NCI-H1417 (cell line): ENCODE measurements around the gene FOXD3.

Experiments
- DNase-seq, 3 experiments: peaks; one replicate each; lab custom pipeline; 2025; lab: John Stamatoyannopoulos, UW

FOXD3 gene

DNA sequence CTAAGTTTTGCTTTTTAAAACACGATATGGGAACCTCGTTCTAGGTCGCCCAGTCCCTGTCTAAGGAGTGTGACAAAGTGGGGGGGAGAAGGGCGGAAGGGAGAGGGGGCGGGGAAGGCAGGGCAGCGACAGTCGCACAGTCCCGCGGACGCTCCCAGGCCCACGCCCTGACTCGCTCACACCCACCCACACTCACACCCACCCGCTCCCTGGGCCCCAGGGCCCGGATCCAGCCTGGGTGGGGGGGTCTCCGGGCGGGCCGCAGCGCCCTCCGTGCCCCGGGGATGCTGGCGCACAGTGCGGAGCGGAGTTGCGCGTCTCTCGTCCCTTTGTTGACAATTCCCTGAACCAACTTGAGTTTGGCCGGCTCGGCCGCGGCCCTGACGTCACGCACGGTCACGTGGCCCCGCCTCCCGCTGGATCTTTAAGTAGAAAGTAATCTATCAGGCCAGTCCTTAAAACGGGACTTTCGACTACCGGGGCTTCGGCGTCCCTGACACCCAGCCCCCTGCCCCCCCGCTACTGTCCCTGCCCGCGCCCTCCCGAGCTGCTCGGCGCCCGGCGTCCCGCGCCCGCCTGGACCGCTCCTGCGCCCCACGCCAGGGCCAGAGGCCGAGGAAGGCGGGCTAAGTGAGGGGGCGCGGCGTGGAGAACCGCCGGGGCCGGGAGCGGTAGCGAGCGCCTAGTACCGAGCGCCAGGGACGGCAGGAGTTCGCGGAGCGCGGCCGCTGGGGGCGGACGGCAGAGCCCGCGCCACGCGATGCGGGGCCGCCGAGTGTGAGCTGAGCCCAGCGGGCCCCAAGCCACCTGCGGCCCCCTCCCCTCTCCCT is at the start of gene FOXD3:
Gene FOXD3 (plus strand): TSS at position 454 of the 830 bp plus-strand sequence. CDS start 492 bp downstream, outside the sequence.
- peak; percentile 70 to 79 (median 78) for DNase-seq

DNA sequence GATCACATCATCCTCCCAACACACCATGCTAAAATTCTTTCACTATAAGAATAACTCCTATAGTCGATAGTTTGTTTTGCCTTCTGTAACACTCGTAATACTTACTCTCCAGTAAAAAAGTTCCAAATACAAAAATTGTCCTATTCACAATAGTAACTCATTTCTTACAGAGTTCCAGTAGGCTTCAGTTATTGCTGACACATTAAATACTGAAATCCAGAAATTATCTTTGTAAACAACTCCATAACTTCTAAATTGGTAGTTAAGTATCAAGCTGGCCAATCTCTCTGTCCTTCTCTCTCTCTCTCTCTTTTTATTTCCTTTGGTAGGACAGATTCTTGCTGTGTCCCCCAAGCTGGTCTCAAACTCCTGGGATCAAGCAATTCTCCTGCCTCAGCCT is 49.6 kb upstream of the FOXD3 start:
- DNase-seq, result no peak

GRCh38 chr1:63274371-63274770 is 48.0 kb upstream of the FOXD3 start:
- peak in 1 of 3 experiments; percentile 30 for DNase-seq

DNA sequence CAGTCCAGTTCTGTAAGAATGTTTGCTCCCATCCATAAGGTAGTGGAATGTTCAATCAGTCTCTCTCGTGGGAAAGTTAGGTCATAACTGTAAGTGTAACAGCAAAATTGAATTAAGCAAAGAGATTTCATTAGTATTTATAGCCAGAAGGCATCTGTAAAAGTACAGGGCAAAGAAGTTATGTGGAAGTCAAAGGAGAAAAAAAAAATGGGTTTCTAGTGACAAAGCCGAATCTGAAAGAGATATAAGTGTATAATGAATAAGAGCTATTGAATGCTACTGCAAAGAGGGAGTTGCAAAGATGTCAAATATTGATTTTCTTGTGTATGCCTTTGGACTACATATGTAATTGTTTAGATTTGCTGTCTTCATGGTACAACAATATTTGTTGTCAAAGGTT is 47.4 kb upstream of the FOXD3 start:
- no peak for DNase-seq

DNA sequence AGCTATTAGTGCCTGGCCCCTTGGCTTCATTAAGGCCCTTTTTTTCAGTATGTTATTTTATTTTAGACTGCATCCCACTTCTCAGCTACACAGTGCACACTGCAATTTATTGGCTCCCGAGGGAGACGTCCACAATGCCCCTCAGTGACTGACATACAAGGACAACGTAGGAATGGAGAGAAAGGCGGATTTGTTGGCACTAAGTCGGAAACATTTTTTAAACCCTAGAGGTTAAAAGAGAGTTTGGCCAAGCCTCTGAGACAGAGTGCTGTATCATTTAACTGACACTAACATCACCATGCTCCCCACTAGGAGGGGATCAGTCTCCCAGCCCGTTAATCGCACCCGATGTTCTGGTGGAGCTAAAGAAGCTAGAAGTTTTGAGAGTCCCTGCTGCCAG is 45.7 kb upstream of the FOXD3 start:
- peak; percentile 23 to 78 (median 50) for DNase-seq

DNA sequence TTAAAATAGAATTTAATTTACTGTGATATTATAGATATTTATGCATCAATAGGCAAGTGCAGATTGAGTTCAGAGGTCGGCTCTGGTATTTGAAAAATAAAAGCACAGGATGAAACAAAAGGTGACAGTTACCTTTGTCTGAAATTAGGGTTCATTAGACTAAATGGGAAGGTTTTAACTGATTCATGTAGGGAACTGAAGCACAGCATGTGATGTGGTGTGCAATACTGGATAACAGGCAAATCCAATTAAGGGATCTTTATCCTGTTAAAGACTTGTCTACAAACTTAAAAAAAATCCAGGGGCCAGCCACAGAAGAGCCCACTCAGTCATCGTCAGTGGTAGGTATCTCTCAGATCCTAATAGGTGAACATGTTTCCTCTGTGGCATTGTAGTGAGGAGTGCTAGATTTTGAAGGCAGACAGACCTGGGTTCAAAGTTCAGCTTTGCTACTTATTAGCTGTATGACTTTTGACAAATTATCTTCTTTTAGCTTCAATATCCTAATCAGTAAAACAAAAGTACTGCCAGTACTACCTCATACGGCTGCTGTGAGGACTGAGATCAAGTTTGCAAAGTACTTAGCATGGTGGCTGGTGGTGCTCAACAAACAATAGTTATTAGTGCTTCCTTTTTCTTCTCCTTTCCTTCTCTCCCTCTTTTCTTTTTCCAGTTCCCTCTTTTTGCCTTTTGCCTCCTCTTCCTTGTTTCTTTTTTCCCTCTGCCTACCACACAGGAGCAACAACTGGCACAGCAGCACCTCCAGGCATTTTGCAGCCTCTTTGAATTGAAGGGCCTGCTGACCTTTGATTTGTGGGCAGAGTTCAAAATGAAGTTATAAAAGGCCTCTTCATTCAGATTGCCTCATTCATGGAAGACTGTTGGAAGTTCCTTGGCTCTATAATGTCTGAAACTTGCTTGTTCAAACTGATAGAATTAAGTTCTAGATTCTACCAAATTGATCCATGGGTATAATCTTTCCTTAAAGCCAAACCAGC is 44.9 kb upstream of the FOXD3 start:
- DNase-seq, result no peak

DNA sequence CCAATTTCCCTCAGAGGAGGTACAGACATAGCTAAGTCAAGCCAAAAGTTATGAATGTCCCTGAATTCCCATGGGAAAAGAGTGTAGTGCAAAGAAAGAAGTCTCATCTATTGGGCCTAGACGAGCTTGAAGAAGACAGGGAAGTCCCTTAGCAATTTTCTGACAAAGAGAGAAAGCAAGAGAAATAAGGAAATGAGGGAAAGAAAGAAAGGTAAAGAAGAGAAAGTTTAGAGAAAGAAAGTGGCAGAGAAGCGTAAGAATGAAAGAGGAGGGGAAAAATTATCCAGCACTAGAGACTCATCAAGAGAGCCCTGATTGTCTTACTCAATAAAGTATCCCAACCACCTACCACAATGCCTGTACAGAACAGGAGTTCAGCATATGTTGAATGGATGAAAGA is 40.6 kb upstream of the FOXD3 start:
- no peak for DNase-seq

- DNase-seq, result no peak
These were observed 33.2 kb upstream of the FOXD3 start for GRCh38 chr1:63289135-63289534.

- DNase-seq, result no peak
These were observed 27.4 kb upstream of the FOXD3 start for GRCh38 chr1:63294803-63295594.

- DNase-seq, result no peak
These were observed 18.0 kb upstream of the FOXD3 start for GRCh38 chr1:63304410-63304809.

DNA sequence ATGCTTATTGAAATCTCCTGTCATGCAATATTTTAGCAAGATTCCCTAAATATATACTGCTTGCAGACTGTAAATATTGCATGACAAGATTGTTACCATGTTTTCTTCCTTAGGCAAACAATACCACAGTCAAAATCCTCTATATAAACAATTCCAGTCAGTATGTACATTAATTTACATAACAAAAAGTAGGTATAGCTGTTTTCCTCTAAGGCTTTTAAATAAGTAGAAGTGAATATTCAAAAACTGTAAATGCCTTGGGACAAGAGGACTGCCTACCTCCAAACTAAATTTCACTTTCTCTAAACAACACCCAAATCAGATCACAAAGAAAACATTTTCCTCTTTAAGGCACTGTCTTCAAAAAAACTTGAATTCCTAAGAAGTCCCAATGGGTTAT is 17.3 kb upstream of the FOXD3 start:
- no peak for DNase-seq

GRCh38 chr1:63307196-63307794 is 15.1 kb upstream of the FOXD3 start:
- DNase-seq, result no peak

DNA sequence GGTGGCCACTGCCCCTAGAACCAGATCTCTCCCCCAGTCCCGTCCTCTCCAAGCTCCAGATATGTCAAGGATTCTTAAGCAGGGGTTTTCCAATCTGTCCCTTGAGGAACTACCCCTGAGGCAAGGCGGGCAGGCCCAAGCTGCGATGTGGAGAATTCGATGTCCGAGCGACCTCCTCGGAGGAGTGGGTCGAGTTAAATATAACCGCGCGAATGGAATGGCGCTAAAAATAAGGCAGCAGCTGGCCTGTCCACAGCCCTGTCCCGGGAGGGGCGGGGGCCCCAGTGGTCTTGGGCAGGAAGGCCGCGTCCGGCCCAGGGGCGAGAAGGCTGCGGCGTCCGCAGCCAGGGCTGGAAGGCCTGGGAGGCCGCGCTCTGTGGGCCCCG is 5.8 kb upstream of the FOXD3 start:
- no peak for DNase-seq

DNA sequence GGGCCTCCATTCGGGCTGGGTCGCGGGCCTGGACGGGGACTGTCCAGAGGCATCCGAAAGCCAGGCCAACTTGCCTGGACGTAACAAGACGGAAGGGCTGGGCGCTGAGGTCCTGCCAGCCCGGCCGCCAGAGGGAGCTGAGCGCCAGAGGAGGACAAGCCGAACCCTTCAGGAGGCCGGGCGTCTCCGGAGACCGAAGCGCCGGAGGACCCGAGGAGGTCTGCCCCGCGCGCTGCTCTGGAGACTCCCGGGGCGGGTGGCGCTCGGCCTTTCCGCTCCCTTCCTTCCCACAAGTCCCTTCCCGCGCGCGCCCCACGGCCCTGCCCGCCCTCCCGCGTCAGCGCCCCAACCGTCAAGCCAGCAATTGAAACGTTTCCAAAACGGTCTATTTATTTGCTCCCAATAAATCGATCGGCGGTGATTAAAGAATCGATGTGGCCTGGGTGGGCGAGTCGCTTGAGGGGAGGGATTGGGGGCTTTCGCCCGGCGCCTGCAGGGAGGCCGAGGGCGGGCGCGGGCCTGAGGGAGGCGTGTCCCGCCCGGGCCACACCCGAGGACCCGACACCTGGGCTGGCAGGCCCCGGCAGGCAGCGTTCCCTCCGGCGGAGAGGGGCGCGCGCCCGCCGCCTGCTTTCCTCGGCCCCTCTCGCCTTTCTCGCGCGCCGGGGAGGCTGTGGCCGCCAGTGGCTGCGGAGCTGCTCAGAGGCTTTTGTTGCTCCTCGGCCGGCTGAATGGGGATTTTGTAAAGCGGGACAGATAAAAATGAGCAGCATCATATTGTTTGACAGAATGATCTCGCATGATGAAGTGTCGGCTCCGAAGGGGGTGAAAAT is 5.2 kb upstream of the FOXD3 start:
- peak in 1 of 3 experiments; percentile 78 for DNase-seq

DNA sequence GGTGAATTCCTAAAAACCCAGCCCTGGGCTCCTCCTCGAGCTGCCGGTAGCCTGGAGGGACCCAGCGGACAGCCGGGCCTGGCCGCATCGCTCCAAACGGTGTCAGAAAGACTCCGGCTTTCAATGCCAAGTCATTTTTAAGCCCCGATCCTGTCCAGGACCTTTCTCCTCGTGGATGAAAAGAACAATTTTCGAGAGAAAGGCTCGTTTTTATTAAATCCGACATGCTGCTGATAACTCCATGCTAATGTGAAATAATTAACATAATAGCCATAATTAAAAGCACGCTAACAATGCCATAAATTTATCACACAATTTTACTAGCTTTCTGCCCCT is 4.6 kb upstream of the FOXD3 start:
- DNase-seq, result no peak

- no peak for DNase-seq
These were observed 4.0 kb upstream of the FOXD3 start for GRCh38 chr1:63318201-63318979.

- DNase-seq, result no peak
These were observed 3.0 kb upstream of the FOXD3 start for GRCh38 chr1:63319046-63320021.

DNA sequence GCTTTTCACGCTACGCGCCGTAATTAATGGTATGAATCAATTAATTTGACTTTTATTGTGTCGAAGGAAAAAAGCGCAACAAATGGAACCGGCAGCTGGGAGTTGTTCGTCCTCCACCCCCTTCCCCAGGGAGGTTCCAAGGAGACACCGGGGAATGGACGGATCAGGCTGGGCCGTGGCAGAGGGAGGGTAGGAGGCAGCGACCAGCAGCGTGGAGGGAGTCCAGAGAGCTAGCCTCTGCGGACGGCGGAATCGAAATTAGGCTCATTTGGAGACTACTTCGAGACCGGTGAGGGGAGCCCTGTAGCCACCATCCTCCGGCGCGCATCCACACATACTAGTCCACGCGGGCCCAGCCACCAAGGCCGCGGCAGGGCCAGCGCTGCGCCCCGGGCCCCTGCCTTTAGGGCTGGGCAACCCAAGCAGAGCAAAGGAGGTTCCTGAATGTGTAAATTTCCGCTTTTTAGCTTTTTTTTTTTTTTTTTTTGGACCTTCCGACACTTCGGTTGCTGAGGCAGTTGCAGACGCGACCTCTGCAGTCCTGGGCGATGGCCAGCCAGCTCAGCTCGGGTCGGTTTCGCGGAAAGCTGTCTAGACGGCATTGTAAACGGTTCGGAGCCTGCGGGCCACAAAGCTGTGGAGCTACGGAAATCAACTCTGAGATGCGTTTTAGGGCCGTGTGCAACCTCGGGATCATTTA is 2.2 kb upstream of the FOXD3 start:
- DNase-seq, result no peak
